Left ventricle myocardium inferior (tissue), 1 donor: ENCODE measurements around the gene HEXIM1. TPM values are rescaled to one million over a fixed set of nuclear protein-coding genes. Genes with fewer than 3 reads are reported as not detected.

ENCODE experiments used
- DNase-seq: peaks from one replicate; pipeline ENCODE4 v3.0.0-alpha.2; 2020
- H3K27ac ChIP-seq: fragments of 200-600 bp; replicated peaks from 2 replicates; pipeline ENCODE4 v1.8.0; 2021
- H3K27me3 ChIP-seq: fragments of 200-600 bp; 2 replicates; pipeline ENCODE4 v1.8.0; 2021; ENCODE audit warnings: low read depth
- H3K36me3 ChIP-seq: fragments of 200-600 bp; 2 replicates; pipeline ENCODE4 v1.8.0; 2021
- H3K4me1 ChIP-seq: fragments of 200-600 bp; 2 replicates; pipeline ENCODE4 v1.8.0; 2021
- H3K4me3 ChIP-seq: fragments of 200-600 bp; 2 replicates; pipeline ENCODE4 v1.8.0; 2021; ENCODE audit warnings: mild to moderate bottlenecking, moderate library complexity
- H3K9me3 ChIP-seq: fragments of 200-600 bp; replicated peaks from 2 replicates; pipeline ENCODE4 v1.8.0; 2021
- intact Hi-C: fragments of 100-400 bp; cut with micrococcal nuclease; formaldehyde crosslinking; loops from one replicate; pipeline ENCODE4 v1.11.0; 2022
- total RNA-seq: library from RNA; stranded (reverse); fragmentation: NEBNext Ultra II Directional; extraction: Animal tissue kit (Norgen Biotek cat#: 25700); gene quantifications from one replicate; pipeline ENCODE4 v1.2.1, GENCODE V29; 2021
- TF ChIP-seq, protein P1 (sequence below): fragments of 200-600 bp; IDR thresholded peaks from 2 replicates; pipeline ENCODE4 v1.8.0; 2021; ENCODE audit warnings: antibody characterized with exemption, mild to moderate bottlenecking, borderline replicate concordance
- donor health status: DM: no; HTN: yes; CAD: no; lungs with severe emphysema.

HEXIM1 gene
- total RNA-seq, 1 donor from 2014 or later = 28.8 TPM

DNA sequence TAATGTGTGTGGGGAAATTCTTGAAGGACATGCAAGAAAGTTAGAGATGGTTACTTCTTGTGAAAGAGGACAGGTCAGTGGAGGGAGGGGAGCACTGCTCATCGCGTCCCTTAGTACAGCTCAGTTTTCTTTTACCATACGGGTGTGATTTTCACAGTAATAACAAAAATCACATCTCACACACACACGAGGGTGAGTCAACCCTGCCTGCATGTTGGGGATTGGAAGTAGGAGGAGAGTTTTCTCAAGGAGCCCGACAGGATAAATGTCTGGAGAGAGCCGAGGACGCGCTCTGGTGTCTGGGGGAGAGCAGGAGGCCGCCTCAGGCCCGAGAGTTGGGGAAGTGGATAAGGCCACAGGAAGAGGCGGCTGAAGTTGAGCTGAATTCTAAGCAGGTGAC, 32.4 kb upstream of the HEXIM1 start:
- no peak overlapping the region for H3K27ac ChIP-seq
- DNase-seq = no peak
- TF ChIP-seq, protein P1, sequence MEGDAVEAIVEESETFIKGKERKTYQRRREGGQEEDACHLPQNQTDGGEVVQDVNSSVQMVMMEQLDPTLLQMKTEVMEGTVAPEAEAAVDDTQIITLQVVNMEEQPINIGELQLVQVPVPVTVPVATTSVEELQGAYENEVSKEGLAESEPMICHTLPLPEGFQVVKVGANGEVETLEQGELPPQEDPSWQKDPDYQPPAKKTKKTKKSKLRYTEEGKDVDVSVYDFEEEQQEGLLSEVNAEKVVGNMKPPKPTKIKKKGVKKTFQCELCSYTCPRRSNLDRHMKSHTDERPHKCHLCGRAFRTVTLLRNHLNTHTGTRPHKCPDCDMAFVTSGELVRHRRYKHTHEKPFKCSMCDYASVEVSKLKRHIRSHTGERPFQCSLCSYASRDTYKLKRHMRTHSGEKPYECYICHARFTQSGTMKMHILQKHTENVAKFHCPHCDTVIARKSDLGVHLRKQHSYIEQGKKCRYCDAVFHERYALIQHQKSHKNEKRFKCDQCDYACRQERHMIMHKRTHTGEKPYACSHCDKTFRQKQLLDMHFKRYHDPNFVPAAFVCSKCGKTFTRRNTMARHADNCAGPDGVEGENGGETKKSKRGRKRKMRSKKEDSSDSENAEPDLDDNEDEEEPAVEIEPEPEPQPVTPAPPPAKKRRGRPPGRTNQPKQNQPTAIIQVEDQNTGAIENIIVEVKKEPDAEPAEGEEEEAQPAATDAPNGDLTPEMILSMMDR = no peak
- H3K4me1 ChIP-seq = peaks cover 21% of the 10 kb centered on the region
- peaks cover 84% of the 10 kb centered on the region for H3K36me3 ChIP-seq
- no peak overlapping the region for H3K4me3 ChIP-seq
- no peaks in the 10 kb centered on the region for H3K27me3 ChIP-seq
- H3K9me3 ChIP-seq = no peaks in the 10 kb centered on the region
- intact Hi-C loops = no loop called here

- Histone ChIP-seq H3K27me3 (no peaks in the 10 kb centered on the region), H3K4me3 (no peak overlapping the region), H3K9me3 (no peaks in the 10 kb centered on the region), H3K27ac (no peak overlapping the region), H3K36me3 (peaks cover 86% of the 10 kb centered on the region), H3K4me1 (peaks cover 15% of the 10 kb centered on the region)
- TF ChIP-seq, protein P1 = no peak
- intact Hi-C loops = no loop called here
- no peak for DNase-seq
Observed at GRCh38 chr17:45116434-45117016, 31.8 kb upstream of the HEXIM1 start.

- no peaks in the 10 kb centered on the region for H3K9me3 ChIP-seq
- no peaks in the 10 kb centered on the region for H3K27me3 ChIP-seq
- no peak overlapping the region for H3K4me3 ChIP-seq
- intact Hi-C loops = no loop called here
- no peak overlapping the region for H3K27ac ChIP-seq
- no peak for DNase-seq
- TF ChIP-seq, protein P1 = no peak
- H3K4me1 ChIP-seq = peaks cover 15% of the 10 kb centered on the region
- peaks cover 83% of the 10 kb centered on the region for H3K36me3 ChIP-seq
Observed at GRCh38 chr17:45117334-45117733, 30.9 kb upstream of the HEXIM1 start.

DNA sequence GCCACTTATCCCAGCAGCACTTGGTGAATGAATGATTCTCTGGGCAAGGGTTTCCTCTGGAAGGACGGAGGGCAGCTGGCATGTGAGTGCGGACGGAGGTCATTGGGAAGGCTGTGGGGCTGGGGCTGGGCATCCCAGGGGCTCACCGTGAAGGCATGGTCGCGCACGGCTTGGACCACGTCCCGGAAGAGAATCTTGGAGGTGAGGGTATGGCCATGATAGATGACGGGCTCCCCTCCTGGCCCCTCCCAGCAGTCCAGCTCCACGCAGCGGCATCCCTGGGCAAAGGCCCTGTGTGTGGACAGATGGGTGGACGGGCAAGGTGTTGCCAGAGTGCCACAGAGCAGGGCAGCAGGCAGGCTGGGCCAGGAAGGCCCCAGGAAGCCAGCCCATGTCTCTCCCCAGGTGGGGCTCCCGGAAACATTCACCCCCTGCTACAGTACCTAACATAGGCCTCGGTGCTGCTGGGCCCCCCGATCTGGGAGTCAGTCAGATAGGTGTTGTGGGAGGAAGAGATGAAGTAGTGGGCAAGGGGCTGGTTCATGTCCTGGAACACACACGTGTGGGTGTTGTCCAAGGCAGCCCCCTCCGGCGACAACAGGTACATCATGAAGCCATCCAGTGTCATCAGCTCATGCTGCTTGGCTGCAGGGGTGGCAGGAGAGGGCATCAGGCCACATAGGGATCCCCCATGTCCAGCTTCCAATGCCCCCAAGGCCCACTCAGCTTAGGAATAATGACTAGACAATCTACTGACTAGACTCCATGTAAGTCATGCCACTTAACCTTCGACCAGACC, 30.2 kb upstream of the HEXIM1 start:
- TF ChIP-seq, protein P1 = no peak
- peaks cover 16% of the 10 kb centered on the region for H3K4me1 ChIP-seq
- no peaks in the 10 kb centered on the region for H3K27me3 ChIP-seq
- no peak for DNase-seq
- no peak overlapping the region for H3K4me3 ChIP-seq
- intact Hi-C loops = no loop called here
- H3K9me3 ChIP-seq = no peaks in the 10 kb centered on the region
- peaks cover 76% of the 10 kb centered on the region for H3K36me3 ChIP-seq
- no peak overlapping the region for H3K27ac ChIP-seq

- intact Hi-C loops = no loop called here
- Histone ChIP-seq H3K4me1 (peaks cover 22% of the 10 kb centered on the region), H3K27me3 (no peaks in the 10 kb centered on the region), H3K27ac (no peak overlapping the region), H3K36me3 (peaks cover 69% of the 10 kb centered on the region), H3K4me3 (no peak overlapping the region), H3K9me3 (no peaks in the 10 kb centered on the region)
- TF ChIP-seq, protein P1 = no peak
- no peak for DNase-seq
Observed at GRCh38 chr17:45118691-45119090, 29.6 kb upstream of the HEXIM1 start.
